GM12878 (cell line): ENCODE results near the gene XG. TPM values are rescaled to one million over a fixed set of nuclear protein-coding genes. Genes with fewer than 3 reads are reported as not detected.

Experiments used
- ATAC-seq: fragments of 200-7000 bp; cut with Tn5 transposase; 3 replicates; pipeline ENCODE4 v1.9.1; 2020; ENCODE audit warnings: mild to moderate bottlenecking, moderate library complexity
- BruUV-seq: library from RNA; stranded (reverse); fragments of 400-500 nt; replicated peaks from 2 replicates; lab custom pipeline; 2021; lab: Mats Ljungman, UMichigan
- CTCF ChIA-PET: fragments of 300-600 bp; sonication (Branson Sonifier 250); formaldehyde crosslinking; extraction: SDS; loops from one replicate; lab custom pipeline; 2021; ENCODE audit warnings: inconsistent platforms; lab: Yijun Ruan, JAX
- POLR2A ChIA-PET: fragments of 350-600 bp; formaldehyde crosslinking; extraction: SDS; loops from one replicate; lab custom pipeline; 2021; ENCODE audit warnings: inconsistent platforms; lab: Charles Lee
- RAD21 ChIA-PET: fragments of 300-600 bp; sonication (Branson Sonifier 250); formaldehyde crosslinking; loops from one replicate; lab custom pipeline; 2023; ENCODE audit warnings: antibody characterized with exemption; ENCODE audit not compliant: unreplicated experiment; lab: Charles Lee
- SMC1A ChIA-PET: fragments of 300-600 bp; sonication (Branson Sonifier 250); formaldehyde crosslinking; loops from one replicate; lab custom pipeline; 2023; ENCODE audit not compliant: unreplicated experiment, uncharacterized antibody; lab: Charles Lee
- DNase-seq: peaks from one replicate; pipeline ENCODE4 v3.0.0-alpha.2; 2011; ENCODE audit warnings: low read depth, low spot score
- FAIRE-seq: peaks from 3 replicates; lab custom pipeline; 2011; peaks lifted over from hg19 to GRCh38; lab: Jason Lieb, UNC
- H2AFZ ChIP-seq: 2 replicates; pipeline ENCODE4 v1.6.0; 2011; ENCODE audit warnings: low read depth, low read length, control low read depth; ENCODE audit not compliant: control insufficient read depth
- H3K27ac ChIP-seq: 2 replicates; pipeline ENCODE4 v1.5.1; 2011; ENCODE audit warnings: control low read depth; ENCODE audit not compliant: control insufficient read depth, insufficient read depth
- H3K27me3 ChIP-seq, 2 experiments: replicated peaks in 1 of 2; 2 replicates each; pipeline versions ENCODE4 v1.6.0 to v1.6.1; 2011; ENCODE audit warnings: low read length in 1 of 2; ENCODE audit not compliant: control insufficient read depth in 2 of 2, insufficient read depth in 2 of 2
- H3K36me3 ChIP-seq, 2 experiments: 2 replicates each; pipeline ENCODE4 v1.5.1; 2011; ENCODE audit warnings: low read length in 1 of 2; ENCODE audit not compliant: control insufficient read depth in 2 of 2, insufficient read depth in 2 of 2
- H3K4me1 ChIP-seq: 2 replicates; pipeline ENCODE4 v1.6.1; 2011; ENCODE audit warnings: mild to moderate bottlenecking, low read length, moderate library complexity, mixed read lengths; ENCODE audit not compliant: control insufficient read depth, insufficient read depth
- H3K4me2 ChIP-seq: 2 replicates; pipeline ENCODE4 v1.6.0; 2011; ENCODE audit warnings: control low read depth; ENCODE audit not compliant: control insufficient read depth, insufficient read depth
- H3K4me3 ChIP-seq: fragments of 200-600 bp; sonication (generic); 2 replicates; pipeline ENCODE4 v1.5.1; 2016
- H3K79me2 ChIP-seq: 2 replicates; pipeline ENCODE4 v1.6.0; 2011; ENCODE audit warnings: low read length; ENCODE audit not compliant: control insufficient read depth, insufficient read depth
- H3K9ac ChIP-seq: 2 replicates; pipeline ENCODE4 v1.8.0; 2011; ENCODE audit warnings: low read length, control low read depth, mixed read lengths; ENCODE audit not compliant: control insufficient read depth, insufficient read depth
- H3K9me3 ChIP-seq: replicated peaks from 3 replicates; pipeline ENCODE4 v1.5.1; 2011; ENCODE audit warnings: mild to moderate bottlenecking, low read length; ENCODE audit not compliant: control insufficient read depth, insufficient read depth
- H4K20me1 ChIP-seq: 2 replicates; pipeline ENCODE4 v1.6.0; 2011; ENCODE audit not compliant: control insufficient read depth, insufficient read depth
- BCL11A ChIP-seq: IDR thresholded peaks from 2 replicates; pipeline ENCODE4 v1.6.1; 2011; ENCODE audit warnings: low read depth, low read length
- BRCA1 ChIP-seq: IDR thresholded peaks from 2 replicates; pipeline ENCODE4 v1.6.1; 2011; ENCODE audit warnings: low read depth, low read length, improper control_type of control experiment
- FOS ChIP-seq: IDR thresholded peaks from 3 replicates; pipeline ENCODE4 v1.6.1; 2011; ENCODE audit warnings: borderline replicate concordance; ENCODE audit not compliant: insufficient read length; ENCODE audit errors: extremely low read depth
- NR2C2 ChIP-seq: IDR thresholded peaks from 2 replicates; pipeline ENCODE4 v1.6.1; 2011; ENCODE audit warnings: borderline replicate concordance, low read depth; ENCODE audit not compliant: control insufficient read depth, insufficient read length
- RAD21 ChIP-seq: IDR thresholded peaks from 2 replicates; pipeline ENCODE4 v1.6.1; 2011; ENCODE audit warnings: mild to moderate bottlenecking, low read depth, low read length, moderate library complexity; ENCODE audit not compliant: insufficient read depth
- YY1 ChIP-seq: IDR thresholded peaks from 2 replicates; pipeline ENCODE4 v1.6.1; 2011; ENCODE audit warnings: low read depth, mild to moderate bottlenecking, low read length
- ZBED1 ChIP-seq: IDR thresholded peaks from 2 replicates; pipeline ENCODE4 v1.6.1; 2016; ENCODE audit warnings: borderline replicate concordance
- ZNF217 ChIP-seq: fragments of 450-650 bp; IDR thresholded peaks from 2 replicates; pipeline ENCODE4 v1.6.1; 2017; ENCODE audit warnings: antibody characterized with exemption, mild to moderate bottlenecking
- in situ Hi-C: fragments of 300-500 bp; cut with MboI; formaldehyde crosslinking; loops from 9 replicates; pipeline ENCODE4 v1.14.3; 2018; ENCODE audit warnings: mixed read lengths
- intact Hi-C: fragments of 100-400 bp; cut with micrococcal nuclease; formaldehyde crosslinking; loops from one replicate; pipeline ENCODE4 v1.14.2; 2022; ENCODE audit not compliant: unreplicated experiment
- polyA plus RNA-seq, 11 experiments: library from polyadenylated mRNA; depleted of rRNA in 4 of 11; unstranded in 6 of 11; stranded (reverse) in 5 of 11; fragments of >200 nt; fragmentation: Nextera tagmentation in 4 of 11; fragmentation: Illumina TruSeq in 1 of 11; extraction: Ambion mirVana in 4 of 11; extraction: Trizol in 1 of 11; gene quantifications; 1 replicate in 1 of 11; 2 replicates in 10 of 11; pipeline versions ENCODE4 v1.2.1 to v1.2.3, GENCODE V29; 2011 to 2016; ENCODE audit warnings: inconsistent platforms in 2 of 11, missing spikeins in 2 of 11, low read depth in 1 of 11
- total RNA-seq, 4 experiments: library from RNA; depleted of rRNA in 3 of 4; stranded (reverse); fragments of >200 nt in 3 of 4; fragmentation: Illumina TruSeq in 1 of 4; extraction: Trizol in 1 of 4; gene quantifications; 2 replicates each; pipeline versions ENCODE4 v1.2.1 to v1.2.3, GENCODE V29; 2013 to 2021
- TF ChIP-seq, protein P1 (sequence below): IDR thresholded peaks from 2 replicates; pipeline ENCODE4 v1.6.1; 2012; ENCODE audit warnings: low read length, inconsistent platforms

Gene XG
- total and polyA plus RNA-seq, 10 of the 15 experiments (the other 5 are each of a cell fraction or from before 2014, with no cell fraction given) = not detected

GRCh38 chrX:2732649-2733048, 19.2 kb upstream of the XG start:
- Histone ChIP-seq H2AFZ (no peak overlapping the region), H3K9me3 (no peaks in the 10 kb centered on the region; the same call in 2 of the 3 replicates), H3K27me3 (no peaks in the 10 kb centered on the region), H3K9ac (no peak overlapping the region), H3K4me3 (no peak overlapping the region), H3K79me2 (no peaks in the 10 kb centered on the region), H3K4me1 (no peaks in the 10 kb centered on the region), H4K20me1 (no peaks in the 10 kb centered on the region), H3K27ac (no peak overlapping the region), H3K36me3 (peaks cover 2 to 8% of the 10 kb centered on the region in 2 experiments), H3K4me2 (no peak overlapping the region)
- intact Hi-C loops (no loop called here), in situ Hi-C loops (no loop called here)
- RAD21 ChIA-PET = no interaction called here
- BruUV-seq = no TSS peak
- CTCF ChIA-PET = no interaction called here
- DNase-seq (no peak), ATAC-seq (no peak), FAIRE-seq (no peak)
- SMC1A ChIA-PET = no interaction called here
- POLR2A ChIA-PET = no interaction called here
- no peak for TF ChIP-seq YY1
- TF ChIP-seq NR2C2 = no peak
- no peak for TF ChIP-seq ZNF217
- TF ChIP-seq FOS = no peak
- TF ChIP-seq, protein P1, sequence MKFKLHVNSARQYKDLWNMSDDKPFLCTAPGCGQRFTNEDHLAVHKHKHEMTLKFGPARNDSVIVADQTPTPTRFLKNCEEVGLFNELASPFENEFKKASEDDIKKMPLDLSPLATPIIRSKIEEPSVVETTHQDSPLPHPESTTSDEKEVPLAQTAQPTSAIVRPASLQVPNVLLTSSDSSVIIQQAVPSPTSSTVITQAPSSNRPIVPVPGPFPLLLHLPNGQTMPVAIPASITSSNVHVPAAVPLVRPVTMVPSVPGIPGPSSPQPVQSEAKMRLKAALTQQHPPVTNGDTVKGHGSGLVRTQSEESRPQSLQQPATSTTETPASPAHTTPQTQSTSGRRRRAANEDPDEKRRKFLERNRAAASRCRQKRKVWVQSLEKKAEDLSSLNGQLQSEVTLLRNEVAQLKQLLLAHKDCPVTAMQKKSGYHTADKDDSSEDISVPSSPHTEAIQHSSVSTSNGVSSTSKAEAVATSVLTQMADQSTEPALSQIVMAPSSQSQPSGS = no peak
- TF ChIP-seq ZBED1 = no peak
- TF ChIP-seq BRCA1 = no peak
- TF ChIP-seq RAD21 = no peak
- TF ChIP-seq BCL11A = no peak
